A549 treated with RU486 at 1 μM for 4 hours (cell line): Measurements from ENCODE around the gene NBPF12. TPM values are rescaled to one million over a fixed set of nuclear protein-coding genes. Genes with fewer than 3 reads are reported as not detected.

Source experiments
- total RNA-seq: library from RNA; stranded (reverse); fragments of 200-300 nt; extraction: Qiagen RNA extraction; gene quantifications from 5 replicates; pipeline ENCODE4 v1.2.3, GENCODE V29; 2022; ENCODE audit warnings: low read depth

Gene NBPF12, protein sequence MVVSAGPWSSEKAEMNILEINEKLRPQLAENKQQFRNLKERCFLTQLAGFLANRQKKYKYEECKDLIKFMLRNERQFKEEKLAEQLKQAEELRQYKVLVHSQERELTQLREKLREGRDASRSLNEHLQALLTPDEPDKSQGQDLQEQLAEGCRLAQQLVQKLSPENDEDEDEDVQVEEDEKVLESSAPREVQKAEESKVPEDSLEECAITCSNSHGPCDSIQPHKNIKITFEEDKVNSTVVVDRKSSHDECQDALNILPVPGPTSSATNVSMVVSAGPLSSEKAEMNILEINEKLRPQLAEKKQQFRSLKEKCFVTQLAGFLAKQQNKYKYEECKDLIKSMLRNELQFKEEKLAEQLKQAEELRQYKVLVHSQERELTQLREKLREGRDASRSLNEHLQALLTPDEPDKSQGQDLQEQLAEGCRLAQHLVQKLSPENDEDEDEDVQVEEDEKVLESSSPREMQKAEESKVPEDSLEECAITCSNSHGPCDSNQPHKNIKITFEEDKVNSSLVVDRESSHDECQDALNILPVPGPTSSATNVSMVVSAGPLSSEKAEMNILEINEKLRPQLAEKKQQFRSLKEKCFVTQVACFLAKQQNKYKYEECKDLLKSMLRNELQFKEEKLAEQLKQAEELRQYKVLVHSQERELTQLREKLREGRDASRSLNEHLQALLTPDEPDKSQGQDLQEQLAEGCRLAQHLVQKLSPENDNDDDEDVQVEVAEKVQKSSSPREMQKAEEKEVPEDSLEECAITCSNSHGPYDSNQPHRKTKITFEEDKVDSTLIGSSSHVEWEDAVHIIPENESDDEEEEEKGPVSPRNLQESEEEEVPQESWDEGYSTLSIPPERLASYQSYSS (N-terminal part only)
- total RNA-seq, result 5.1 to 6.6 TPM (median 6.0 TPM) in 5 replicates

GRCh38 chr1:146938242-146938902, at the start of gene NBPF12:
Gene NBPF12 (plus strand): TSS chr1:146938324. CDS start chr1:146960144, 21,820 bp downstream.

Other genes starting within 250 kb of the NBPF12 start
- 7.1 to 12.8 TPM (median 11.2 TPM) in 5 replicates for gene PRKAB2, start 234.1 kb downstream of the NBPF12 start, total RNA-seq